Endothelial cell of umbilical vein (primary cell): ENCODE measurements around the gene C1orf105. TPM values are rescaled to one million over a fixed set of nuclear protein-coding genes. Genes with fewer than 3 reads are reported as not detected.

ENCODE experiments used
- BruUV-seq: library from RNA; stranded (reverse); fragments of 400-500 nt; replicated peaks from 2 replicates; lab custom pipeline; 2021; lab: Mats Ljungman, UMichigan
- CTCF ChIA-PET: fragments of 300-600, 350-600 bp; sonication (Branson Sonifier 250); formaldehyde crosslinking; loops from one replicate; lab custom pipeline; 2021; ENCODE audit warnings: antibody characterized with exemption, inconsistent platforms; lab: Charles Lee
- POLR2A ChIA-PET: fragments of 300-600, 350-600 bp; sonication (Branson Sonifier 250); formaldehyde crosslinking; loops from one replicate; lab custom pipeline; 2021; ENCODE audit warnings: antibody characterized with exemption, inconsistent platforms; lab: Charles Lee
- DNase-seq: peaks from one replicate; pipeline ENCODE4 v3.0.0-alpha.2; 2011; ENCODE audit warnings: low read depth, low spot score
- FAIRE-seq: peaks from 2 replicates; lab custom pipeline; 2011; peaks lifted over from hg19 to GRCh38; lab: Jason Lieb, UNC
- H2AFZ ChIP-seq: 2 replicates; pipeline ENCODE4 v1.6.0; 2012; ENCODE audit warnings: low read depth, low read length, control low read depth, inconsistent platforms
- H3K27ac ChIP-seq: 2 replicates; pipeline ENCODE4 v1.5.1; 2011; ENCODE audit warnings: low read depth, mild to moderate bottlenecking, control low read depth, low read length, moderate library complexity; ENCODE audit not compliant: insufficient read depth
- H3K27me3 ChIP-seq, 2 experiments: 2 replicates each; pipeline versions ENCODE4 v1.6.0 to v1.6.1; 2011; ENCODE audit warnings: low read length in 2 of 2, mixed read lengths in 1 of 2; ENCODE audit not compliant: control insufficient read depth in 2 of 2, insufficient read depth in 2 of 2
- H3K36me3 ChIP-seq, 2 experiments: 2 replicates in 1 of 2; 3 replicates in 1 of 2; pipeline ENCODE4 v1.5.1; 2011; ENCODE audit warnings: low read length in 2 of 2, mild to moderate bottlenecking in 1 of 2, moderate library complexity in 1 of 2; ENCODE audit not compliant: control insufficient read depth in 2 of 2, insufficient read depth in 2 of 2; ENCODE audit errors: extremely low read depth in 1 of 2
- H3K4me1 ChIP-seq: 3 replicates; pipeline ENCODE4 v1.5.1; 2011; ENCODE audit warnings: mild to moderate bottlenecking, low read length; ENCODE audit not compliant: control insufficient read depth, insufficient read depth; ENCODE audit errors: extremely low read depth
- H3K4me2 ChIP-seq: 2 replicates; pipeline ENCODE4 v1.6.1; 2011; ENCODE audit warnings: low read length, control low read depth, mixed read lengths; ENCODE audit not compliant: insufficient read depth
- H3K4me3 ChIP-seq, 3 experiments: fragments of 200-600 bp in 1 of 3; sonication (generic), shearing (Covaris generic) in 1 of 3; replicated peaks in 1 of 3; 2 replicates each; pipeline ENCODE4 v1.5.1; 2011 to 2016; ENCODE audit warnings: control low read depth in 3 of 3, low read length in 3 of 3, mild to moderate bottlenecking in 2 of 3, inconsistent platforms in 1 of 3, low read depth in 1 of 3, moderate library complexity in 1 of 3; ENCODE audit not compliant: insufficient read depth in 1 of 3
- H3K79me2 ChIP-seq: 2 replicates; pipeline ENCODE4 v1.6.0; 2012; ENCODE audit warnings: low read length, inconsistent platforms; ENCODE audit not compliant: control insufficient read depth, insufficient read depth
- H3K9ac ChIP-seq: replicated peaks from 2 replicates; pipeline ENCODE3; 2011; ENCODE audit warnings: low read length, control low read depth; ENCODE audit not compliant: insufficient read depth; ENCODE audit errors: extremely low read depth
- H3K9me1 ChIP-seq: replicated peaks from 3 replicates; pipeline ENCODE4 v1.6.0; 2011; ENCODE audit warnings: mild to moderate bottlenecking, low read length; ENCODE audit not compliant: control insufficient read depth, insufficient read depth; ENCODE audit errors: extremely low read depth
- H3K9me3 ChIP-seq: replicated peaks from 2 replicates; pipeline ENCODE4 v1.5.1; 2012; ENCODE audit warnings: low read length, inconsistent platforms; ENCODE audit not compliant: control insufficient read depth, insufficient read depth
- H4K20me1 ChIP-seq: replicated peaks from 2 replicates; pipeline ENCODE3; 2011; ENCODE audit warnings: mild to moderate bottlenecking, low read length; ENCODE audit not compliant: control insufficient read depth, insufficient read depth; ENCODE audit errors: extremely low read depth
- CTCF ChIP-seq, 2 donors: IDR thresholded peaks; 1 replicate in 1 of 2; 2 replicates in 1 of 2; pipeline ENCODE4 v1.5.1; 2011; ENCODE audit warnings: low read length in 2 of 2, mild to moderate bottlenecking in 2 of 2, moderate library complexity in 2 of 2, control low read depth in 1 of 2, inconsistent platforms in 1 of 2, low read depth in 1 of 2; ENCODE audit not compliant: insufficient read depth in 1 of 2; ENCODE audit errors: extremely low read depth in 1 of 2
- EZH2 ChIP-seq: IDR thresholded peaks from 2 replicates; pipeline ENCODE4 v1.6.1; 2012; ENCODE audit warnings: borderline replicate concordance, low read depth, mild to moderate bottlenecking, moderate library complexity, low read length, inconsistent platforms; ENCODE audit not compliant: severe bottlenecking
- FOS ChIP-seq: IDR thresholded peaks from 2 replicates; pipeline ENCODE4 v1.6.1; 2011; ENCODE audit warnings: mild to moderate bottlenecking, low read length, moderate library complexity, borderline replicate concordance; ENCODE audit not compliant: insufficient read depth
- GATA2 ChIP-seq: IDR thresholded peaks from 2 replicates; pipeline ENCODE4 v1.7.0; 2011; ENCODE audit warnings: low read depth, mild to moderate bottlenecking, moderate library complexity, mixed read lengths, low read length; ENCODE audit not compliant: insufficient read length, insufficient read depth
- JUN ChIP-seq: IDR thresholded peaks from 2 replicates; pipeline ENCODE4 v1.6.1; 2011; ENCODE audit warnings: borderline replicate concordance, low read depth; ENCODE audit not compliant: insufficient read length, insufficient read depth
- MAX ChIP-seq: IDR thresholded peaks from 2 replicates; pipeline ENCODE4 v1.6.1; 2011; ENCODE audit not compliant: insufficient read depth, insufficient read length
- MYC ChIP-seq: IDR thresholded peaks from one replicate; pipeline ENCODE4 v1.6.1; 2011; ENCODE audit warnings: mild to moderate bottlenecking, low read depth, low read length
- POLR2A ChIP-seq: IDR thresholded peaks from 2 replicates; pipeline ENCODE4 v1.6.1; 2012; ENCODE audit warnings: low read depth, mild to moderate bottlenecking, control low read depth, low read length
- POLR2AphosphoS5 ChIP-seq: IDR thresholded peaks from 2 replicates; pipeline ENCODE4 v1.6.1; 2012; ENCODE audit warnings: low read depth, mild to moderate bottlenecking, control low read depth, low read length, moderate library complexity; ENCODE audit not compliant: insufficient read depth
- dilution Hi-C: fragments of 300-500 bp; cut with MboI; formaldehyde crosslinking; loops from one replicate; pipeline ENCODE4 v1.15.0; 2019; ENCODE audit warnings: low sequenced_read_pairs; ENCODE audit not compliant: extremely low pct_ligation_motif_present
- intact Hi-C: fragments of 100-400 bp; cut with micrococcal nuclease; formaldehyde crosslinking; loops from one replicate; pipeline ENCODE4 v1.10.0; 2022
- polyA plus RNA-seq, 4 experiments: library from polyadenylated mRNA; depleted of rRNA in 3 of 4; stranded (reverse) in 3 of 4; unstranded in 1 of 4; fragments of >200 nt; gene quantifications; 2 replicates each; pipeline versions ENCODE4 v1.2.1 to v1.2.3, GENCODE V29; 2011 to 2012; ENCODE audit warnings: missing spikeins in 1 of 4
- total RNA-seq: library from RNA; stranded (reverse); gene quantifications from 2 replicates; pipeline ENCODE4 v1.2.3, GENCODE V29; 2021

C1orf105 gene
- total and polyA plus RNA-seq, 2 donors (not counting 3 experiments of a cell fraction or from before 2014, with no cell fraction given): not detected

GRCh38 chr1:172393354-172393753 is 27.1 kb upstream of the C1orf105 start:
- H3K4me3 ChIP-seq: no peak overlapping the region
- H2AFZ ChIP-seq: no peak overlapping the region
- H3K9me1 ChIP-seq: no peaks in the 10 kb centered on the region
- no peak overlapping the region for H3K27ac ChIP-seq
- intact Hi-C loops: no loop called here
- H3K79me2 ChIP-seq: no peaks in the 10 kb centered on the region
- no peaks in the 10 kb centered on the region for H3K9me3 ChIP-seq
- ChIA-PET CTCF (no interaction called here), POLR2A (no interaction called here)
- H3K4me1 ChIP-seq: peaks cover 19% of the 10 kb centered on the region
- no peak overlapping the region for H3K9ac ChIP-seq
- H3K4me2 ChIP-seq: no peak overlapping the region
- no peaks in the 10 kb centered on the region for H3K36me3 ChIP-seq
- dilution Hi-C loops: no loop called here
- no peaks in the 10 kb centered on the region for H3K27me3 ChIP-seq
- no peak for TF ChIP-seq EZH2
- no peak for TF ChIP-seq POLR2AphosphoS5
- TF ChIP-seq MAX: no peak
- TF ChIP-seq POLR2A: no peak
- no peak for TF ChIP-seq GATA2
- TF ChIP-seq FOS: no peak
- no peak for TF ChIP-seq MYC
- TF ChIP-seq JUN: no peak
- no peak for TF ChIP-seq CTCF (IDR thresholded peaks at IDR 0.05; ENCODE audit: extremely low read depth in 1 of 2, insufficient read depth in 1 of 2, low read depth in 1 of 2, low read length in 2 of 2)
- no peaks in the 10 kb centered on the region for H4K20me1 ChIP-seq
- no TSS peak for BruUV-seq
- no peak for FAIRE-seq
- DNase-seq: no peak
